Liver (tissue), 9 donors: ENCODE data around the gene ZBTB7B. TPM values are rescaled to one million over a fixed set of nuclear protein-coding genes. Genes with fewer than 3 reads are reported as not detected.

Experiments
- DNase-seq: peaks from one replicate; pipeline ENCODE4 v3.0.0-alpha.2; 2017; ENCODE audit warnings: low spot score
- H3K27ac ChIP-seq, 2 donors: one replicate each; pipeline ENCODE4 v1.7.0; 2013; ENCODE audit warnings: inconsistent platforms in 2 of 2, low read length in 2 of 2, control low read depth in 1 of 2, low read depth in 1 of 2, mild to moderate bottlenecking in 1 of 2
- H3K27me3 ChIP-seq, 4 donors: one replicate each; pipeline versions ENCODE4 v1.6.1 to v1.7.0; 2013; ENCODE audit warnings: low read length in 3 of 4, inconsistent platforms in 1 of 4, mild to moderate bottlenecking in 1 of 4, moderate library complexity in 1 of 4; ENCODE audit not compliant: control insufficient read depth in 4 of 4, insufficient read depth in 4 of 4
- H3K36me3 ChIP-seq, 4 donors: one replicate each; pipeline versions ENCODE4 v1.6.1 to v1.7.0; 2013; ENCODE audit warnings: low read length in 3 of 4, mild to moderate bottlenecking in 3 of 4, low read depth in 1 of 4, moderate library complexity in 1 of 4; ENCODE audit not compliant: control insufficient read depth in 4 of 4, insufficient read depth in 3 of 4
- H3K4me1 ChIP-seq, 4 donors: one replicate each; pipeline versions ENCODE4 v1.6.1 to v1.7.0; 2013; ENCODE audit warnings: low read length in 3 of 4, mild to moderate bottlenecking in 3 of 4, moderate library complexity in 1 of 4; ENCODE audit not compliant: control insufficient read depth in 4 of 4, insufficient read depth in 4 of 4
- H3K4me3 ChIP-seq, 3 donors: one replicate each; pipeline versions ENCODE4 v1.6.1 to v1.7.0; 2013; ENCODE audit warnings: low read length in 3 of 3, control low read depth in 1 of 3, low read depth in 1 of 3, mild to moderate bottlenecking in 1 of 3
- H3K9ac ChIP-seq, 2 donors: one replicate each; pipeline ENCODE4 v1.7.0; 2013; ENCODE audit warnings: low read length in 2 of 2, mild to moderate bottlenecking in 2 of 2, moderate library complexity in 2 of 2, control low read depth in 1 of 2, low read depth in 1 of 2
- H3K9me3 ChIP-seq, 4 donors: one replicate each; pipeline versions ENCODE4 v1.6.1 to v1.7.0; 2013; ENCODE audit warnings: low read length in 3 of 4; ENCODE audit not compliant: control insufficient read depth in 4 of 4
- ATF3 ChIP-seq: IDR thresholded peaks from 2 replicates; pipeline ENCODE4 v1.6.1; 2016; ENCODE audit warnings: antibody characterized with exemption
- CTCF ChIP-seq: fragments of 150-350 bp; IDR thresholded peaks from 2 replicates; pipeline ENCODE4 v1.5.1; 2017; ENCODE audit warnings: improper control_type of control experiment, low read depth, low read length; ENCODE audit not compliant: missing input control
- EGR1 ChIP-seq, 2 donors: IDR thresholded peaks; 2 replicates each; pipeline ENCODE4 v1.6.1; 2016 to 2018; ENCODE audit warnings: antibody characterized with exemption in 2 of 2, low read depth in 2 of 2
- FOXA1 ChIP-seq: IDR thresholded peaks from 2 replicates; pipeline ENCODE4 v1.6.1; 2016; ENCODE audit warnings: antibody characterized with exemption
- GABPA ChIP-seq, 2 donors: IDR thresholded peaks in 1 of 2; conservative IDR thresholded peaks in 1 of 2; 2 replicates each; pipeline ENCODE4 v1.6.1; 2016; ENCODE audit warnings: antibody characterized with exemption in 2 of 2, mild to moderate bottlenecking in 1 of 2, moderate library complexity in 1 of 2
- HNF4A ChIP-seq, 2 donors: conservative IDR thresholded peaks; 2 replicates each; pipeline ENCODE4 v1.6.1; 2016; ENCODE audit warnings: antibody characterized with exemption in 2 of 2, mild to moderate bottlenecking in 2 of 2
- HNF4G ChIP-seq: IDR thresholded peaks from 2 replicates; pipeline ENCODE4 v1.6.1; 2016; ENCODE audit warnings: antibody characterized with exemption
- JUND ChIP-seq, 2 donors: IDR thresholded peaks; 2 replicates each; pipeline ENCODE4 v1.6.1; 2016; ENCODE audit warnings: antibody characterized with exemption in 2 of 2
- MAX ChIP-seq: IDR thresholded peaks from 2 replicates; pipeline ENCODE4 v1.6.1; 2016; ENCODE audit warnings: antibody characterized with exemption
- NR2F2 ChIP-seq: IDR thresholded peaks from 2 replicates; pipeline ENCODE4 v1.6.1; 2016; ENCODE audit warnings: antibody characterized with exemption
- RAD21 ChIP-seq, 2 donors: IDR thresholded peaks; 2 replicates each; pipeline ENCODE4 v1.6.1; 2016; ENCODE audit warnings: antibody characterized with exemption in 2 of 2, mild to moderate bottlenecking in 2 of 2
- RXRA ChIP-seq, 2 donors: IDR thresholded peaks; 2 replicates each; pipeline ENCODE4 v1.6.1; 2017 to 2018; ENCODE audit warnings: antibody characterized with exemption in 2 of 2, mild to moderate bottlenecking in 1 of 2
- SP1 ChIP-seq: IDR thresholded peaks from 2 replicates; pipeline ENCODE4 v1.6.1; 2018; ENCODE audit warnings: antibody characterized with exemption, mild to moderate bottlenecking
- TAF1 ChIP-seq: conservative IDR thresholded peaks from 2 replicates; pipeline ENCODE4 v1.6.1; 2016; ENCODE audit warnings: antibody characterized with exemption, mild to moderate bottlenecking
- YY1 ChIP-seq: IDR thresholded peaks from 2 replicates; pipeline ENCODE4 v1.6.1; 2016; ENCODE audit warnings: antibody characterized with exemption, mild to moderate bottlenecking
- ZBTB33 ChIP-seq: IDR thresholded peaks from 2 replicates; pipeline ENCODE4 v1.6.1; 2016; ENCODE audit warnings: antibody characterized with exemption
- WGBS: extraction: QIAGEN DNeasy Blood & Tissue Kit; methylation state at CpG from one replicate; pipeline ENCODE4 v1.1.7; 2013; 5-methylcytosine and 5-hydroxymethylcytosine counted together
- polyA plus RNA-seq, 2 donors: library from polyadenylated mRNA; stranded (reverse) in 1 of 2; unstranded in 1 of 2; fragments of 200-250 nt in 1 of 2; fragments of >200 nt in 1 of 2; fragmentation: Nextera tagmentation in 1 of 2; extraction: Ambion mirVana in 1 of 2; gene quantifications; one replicate each; pipeline versions ENCODE4 v1.2.1 to v1.2.3, GENCODE V29; 2013 to 2015
- total RNA-seq, 2 donors: library from RNA; depleted of rRNA; stranded (reverse); fragments of >200 nt; gene quantifications; one replicate each; pipeline ENCODE4 v1.2.3, GENCODE V29; 2014
- donor health status: healthy.
- donor health status: healthy.
- donor health status: healthy.
- donor health status: healthy.
- donor health status: healthy.

ZBTB7B gene
- total and polyA plus RNA-seq, 4 donors: 7.0 to 50.2 (median 21.1) TPM

- TF ChIP-seq CTCF (no peak), EGR1 (IDR thresholded peaks at IDR 0.05; ENCODE audit: low read depth in 2 of 2) (peak in 1 of 2 donors; percentile 7), NR2F2 (peak; percentile 76), HNF4A (conservative IDR thresholded peaks at IDR 0.05) (peak; percentile 58 to 70), HNF4G (peak; percentile 37), RAD21 (IDR thresholded peaks at IDR 0.05) (peak in 1 of 2 donors; percentile 13), ZBTB33 (peak; percentile 35), SP1 (peak; percentile 91), MAX (peak; percentile 36), TAF1 (peak; percentile 21), JUND (IDR thresholded peaks at IDR 0.05) (peak; percentile 87 to 88)
Measured at GRCh38 chr1:155000726-155001424, 1.7 kb upstream of the ZBTB7B start (continued).

- Histone ChIP-seq H3K27me3 (no peaks in the 10 kb centered on the region), H3K4me1 (peaks cover 13 to 48% (median 39%) of the 10 kb centered on the region in 4 donors), H3K9ac (peak overlapping the region; percentile 71 to 87), H3K36me3 (no peaks in the 10 kb centered on the region), H3K27ac (peak overlapping the region; percentile 96 to 97), H3K9me3 (no peaks in the 10 kb centered on the region), H3K4me3 (peak overlapping the region; percentile 73 to 74 (median 73))
- 0% methylated on average over 11 of the region's 11 CpGs for WGBS
- TF ChIP-seq ATF3 (no peak), FOXA1 (no peak), SP1 (no peak), HNF4G (no peak)
- no peak for DNase-seq
Measured at GRCh38 chr1:155001425-155001674, 1.3 kb upstream of the ZBTB7B start.

- WGBS: under 1% methylated on average over 38 of the region's 38 CpGs
- TF ChIP-seq ZBTB33 (no peak), HNF4G (no peak), NR2F2 (peak; percentile 38), GABPA (IDR thresholded peaks at IDR 0.05 in 1 of 2, conservative IDR thresholded peaks at IDR 0.05 in 1 of 2) (peak in 1 of 2 donors; percentile 46), MAX (no peak), ATF3 (no peak), RAD21 (IDR thresholded peaks at IDR 0.05) (peak in 1 of 2 donors; percentile 24), HNF4A (conservative IDR thresholded peaks at IDR 0.05) (peak in 1 of 2 donors; percentile 19), CTCF (peak; percentile 16), FOXA1 (no peak), JUND (IDR thresholded peaks at IDR 0.05) (no peak), RXRA (IDR thresholded peaks at IDR 0.05) (peak in 1 of 2 donors; percentile 48), SP1 (peak; percentile 79), YY1 (no peak), TAF1 (no peak)
Measured at GRCh38 chr1:155001675-155002463, 733 bp upstream of the ZBTB7B start.

More at GRCh38 chr1:155001675-155002463, 733 bp upstream of the ZBTB7B start:
- DNase-seq: peak; percentile 99
- Histone ChIP-seq H3K9ac (peak overlapping the region; percentile 36 to 87), H3K9me3 (no peaks in the 10 kb centered on the region), H3K4me3 (peak overlapping the region; percentile 73 to 80 (median 73)), H3K27ac (peak overlapping the region; percentile 96 to 97), H3K36me3 (no peaks in the 10 kb centered on the region), H3K27me3 (no peaks in the 10 kb centered on the region), H3K4me1 (peaks cover 18 to 53% (median 44%) of the 10 kb centered on the region in 4 donors)
